Esophagus muscularis mucosa (tissue), 4 donors: ENCODE measurements around the gene MIEF2. TPM values are rescaled to one million over a fixed set of nuclear protein-coding genes. Genes with fewer than 3 reads are reported as not detected.
"Not testable (repeated sequence)": the region's sequence is repeated elsewhere in the genome, so short reads cannot be mapped to it uniquely, and the experiment has no call there.

Experiments used
- DNase-seq: peaks from one replicate; pipeline ENCODE4 v3.0.0-alpha.2; 2017; ENCODE audit errors: extremely low spot score
- H3K27ac ChIP-seq, 4 donors: fragments of 200-600 bp; sonication (generic); replicated peaks in 1 of 4; 1 replicate in 3 of 4; 2 replicates in 1 of 4; pipeline ENCODE4 v1.5.1; 2016 to 2019; ENCODE audit warnings: mild to moderate bottlenecking in 1 of 4
- H3K27me3 ChIP-seq, 4 donors: fragments of 200-600 bp; sonication (generic); one replicate each; pipeline versions ENCODE4 v1.5.1 to v1.6.0; 2016 to 2019
- H3K36me3 ChIP-seq, 4 donors: fragments of 200-600 bp; sonication (generic); one replicate each; pipeline ENCODE4 v1.5.1; 2016 to 2019
- H3K4me1 ChIP-seq, 4 donors: fragments of 200-600 bp; sonication (generic); one replicate each; pipeline ENCODE4 v1.5.1; 2016 to 2019
- H3K4me3 ChIP-seq, 4 donors: fragments of 200-600 bp; sonication (generic); 1 replicate in 2 of 4; 2 replicates in 2 of 4; pipeline ENCODE4 v1.5.1; 2016 to 2019; ENCODE audit warnings: mild to moderate bottlenecking in 4 of 4, moderate library complexity in 1 of 4
- H3K9me3 ChIP-seq, 4 donors: fragments of 200-600 bp; sonication (generic); 1 replicate in 3 of 4; 2 replicates in 1 of 4; pipeline ENCODE4 v1.5.1; 2016 to 2019
- EP300 ChIP-seq: sonication (generic); formaldehyde crosslinking; IDR thresholded peaks from one replicate; pipeline ENCODE4 v1.6.1; 2017; ENCODE audit warnings: antibody characterized with exemption
- POLR2A ChIP-seq: fragments of 450-650 bp; IDR thresholded peaks from one replicate; pipeline ENCODE4 v1.6.1; 2017; ENCODE audit warnings: antibody characterized with exemption, moderate library complexity, mild to moderate bottlenecking, low read depth
- POLR2AphosphoS5 ChIP-seq, 2 donors: sonication (generic); formaldehyde crosslinking; IDR thresholded peaks; one replicate each; pipeline ENCODE4 v1.6.1; 2017; ENCODE audit warnings: antibody characterized with exemption in 2 of 2
- WGBS: methylation state at CpG from one replicate; pipeline ENCODE4 v1.1.5; 2018; 5-methylcytosine and 5-hydroxymethylcytosine counted together
- intact Hi-C: fragments of 100-400 bp; cut with DNase I; formaldehyde crosslinking; loops from one replicate; pipeline ENCODE4 v1.15.1; 2023
- total RNA-seq, 4 donors: library from RNA; depleted of rRNA; stranded (reverse); fragments of >200 nt; gene quantifications; one replicate each; pipeline versions ENCODE4 v1.1.0 to v1.2.1, GENCODE V29; 2016
- TF ChIP-seq, protein P1 (sequence below), 3 experiments: fragments of 200-600 bp in 2 of 3; fragments of 450-650 bp in 1 of 3; sonication (generic) in 2 of 3; IDR thresholded peaks; one replicate each; pipeline ENCODE4 v1.5.1; 2017 to 2019; ENCODE audit warnings: antibody characterized with exemption in 3 of 3, mild to moderate bottlenecking in 2 of 3, moderate library complexity in 1 of 3

The MIEF2 gene
- total RNA-seq, 4 donors from 2014 or later: 10.8 to 27.2 (median 17.9) TPM

DNA sequence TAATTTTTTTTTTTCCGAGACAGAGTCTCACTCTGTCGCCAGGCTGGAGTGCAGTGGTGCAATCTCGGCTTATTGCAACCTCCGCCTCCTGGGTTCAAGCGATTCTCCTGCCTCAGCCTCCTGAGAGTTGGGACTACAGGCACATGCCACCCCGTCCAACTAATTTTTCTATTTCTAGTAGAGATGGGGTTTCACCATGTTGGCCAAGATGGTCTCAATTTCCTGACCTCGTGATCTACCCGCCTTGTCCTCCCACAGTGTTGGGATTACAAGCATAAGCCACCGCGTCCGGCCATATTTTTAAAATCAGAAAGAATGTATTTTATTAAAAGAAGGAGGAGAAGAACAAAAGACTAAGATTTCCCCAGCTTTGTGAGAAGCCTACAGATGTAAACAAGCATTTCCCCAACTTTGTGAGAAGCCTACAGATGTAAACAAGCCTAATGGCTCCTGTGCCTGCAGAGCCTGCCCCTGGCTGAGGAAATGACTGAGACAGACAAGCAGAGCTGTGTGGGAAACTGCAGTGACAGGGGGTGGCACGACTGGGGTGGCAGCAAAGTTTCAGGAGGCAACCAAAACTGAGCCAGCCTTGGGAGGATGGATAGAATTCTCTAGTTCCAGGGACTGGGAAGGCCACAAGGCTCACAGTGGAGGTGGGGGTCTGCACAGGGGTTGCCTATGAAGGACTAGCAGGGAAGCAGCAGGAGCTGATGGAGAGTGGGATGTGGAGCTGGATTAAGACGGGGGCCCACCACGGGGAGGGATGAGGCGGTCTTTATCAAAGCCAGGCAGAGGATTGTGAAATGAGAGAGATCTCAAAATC is 31.5 kb downstream of the MIEF2 start:
- no peak overlapping the region for H3K27ac ChIP-seq
- DNase-seq: no peak
- intact Hi-C loops: no loop called here
- WGBS: 91% methylated on average over 15 of the region's 15 CpGs
- no peak overlapping the region for H3K4me3 ChIP-seq
- H3K4me1 ChIP-seq: no peaks in the 10 kb centered on the region
- peaks cover 60 to 99% (median 87%) of the 10 kb centered on the region in 4 donors for H3K36me3 ChIP-seq
- no peaks in the 10 kb centered on the region for H3K27me3 ChIP-seq
- no peaks in the 10 kb centered on the region for H3K9me3 ChIP-seq
- TF ChIP-seq POLR2A (no peak), POLR2AphosphoS5 (IDR thresholded peaks at IDR 0.05) (no peak), EP300 (no peak)
- TF ChIP-seq, protein P1, sequence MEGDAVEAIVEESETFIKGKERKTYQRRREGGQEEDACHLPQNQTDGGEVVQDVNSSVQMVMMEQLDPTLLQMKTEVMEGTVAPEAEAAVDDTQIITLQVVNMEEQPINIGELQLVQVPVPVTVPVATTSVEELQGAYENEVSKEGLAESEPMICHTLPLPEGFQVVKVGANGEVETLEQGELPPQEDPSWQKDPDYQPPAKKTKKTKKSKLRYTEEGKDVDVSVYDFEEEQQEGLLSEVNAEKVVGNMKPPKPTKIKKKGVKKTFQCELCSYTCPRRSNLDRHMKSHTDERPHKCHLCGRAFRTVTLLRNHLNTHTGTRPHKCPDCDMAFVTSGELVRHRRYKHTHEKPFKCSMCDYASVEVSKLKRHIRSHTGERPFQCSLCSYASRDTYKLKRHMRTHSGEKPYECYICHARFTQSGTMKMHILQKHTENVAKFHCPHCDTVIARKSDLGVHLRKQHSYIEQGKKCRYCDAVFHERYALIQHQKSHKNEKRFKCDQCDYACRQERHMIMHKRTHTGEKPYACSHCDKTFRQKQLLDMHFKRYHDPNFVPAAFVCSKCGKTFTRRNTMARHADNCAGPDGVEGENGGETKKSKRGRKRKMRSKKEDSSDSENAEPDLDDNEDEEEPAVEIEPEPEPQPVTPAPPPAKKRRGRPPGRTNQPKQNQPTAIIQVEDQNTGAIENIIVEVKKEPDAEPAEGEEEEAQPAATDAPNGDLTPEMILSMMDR (IDR thresholded peaks at IDR 0.05): no peak

DNA sequence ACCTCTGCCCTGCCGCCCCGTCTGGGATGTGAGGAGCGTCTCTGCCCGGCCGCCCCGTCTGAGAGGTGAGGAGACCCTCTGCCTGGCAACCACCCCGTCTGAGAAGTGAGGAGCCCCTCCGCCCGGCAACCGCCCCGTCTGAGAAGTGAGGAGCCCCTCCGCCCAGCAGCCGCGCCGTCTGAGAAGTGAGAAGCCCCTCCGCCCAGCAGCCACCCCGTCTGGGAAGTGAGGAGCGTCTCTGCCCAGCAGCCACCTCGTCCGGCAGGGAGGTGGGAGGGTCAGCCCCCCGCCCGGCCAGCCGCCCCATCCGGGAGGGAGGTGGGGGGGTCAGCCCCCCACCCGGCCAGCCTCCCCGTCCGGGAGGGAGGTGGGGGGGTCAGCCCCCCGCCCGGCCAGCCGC is 37.6 kb downstream of the MIEF2 start:
- H3K27me3 ChIP-seq, H3K9me3 ChIP-seq, H3K4me1 ChIP-seq, DNase-seq, H3K4me3 ChIP-seq, intact Hi-C loops, H3K27ac ChIP-seq: not testable (repeated sequence)
- no CpG with 5 or more reads among the region's 30 CpGs for WGBS
- peaks cover 49 to 97% (median 81%) of the 10 kb centered on the region in 4 donors for H3K36me3 ChIP-seq

DNA sequence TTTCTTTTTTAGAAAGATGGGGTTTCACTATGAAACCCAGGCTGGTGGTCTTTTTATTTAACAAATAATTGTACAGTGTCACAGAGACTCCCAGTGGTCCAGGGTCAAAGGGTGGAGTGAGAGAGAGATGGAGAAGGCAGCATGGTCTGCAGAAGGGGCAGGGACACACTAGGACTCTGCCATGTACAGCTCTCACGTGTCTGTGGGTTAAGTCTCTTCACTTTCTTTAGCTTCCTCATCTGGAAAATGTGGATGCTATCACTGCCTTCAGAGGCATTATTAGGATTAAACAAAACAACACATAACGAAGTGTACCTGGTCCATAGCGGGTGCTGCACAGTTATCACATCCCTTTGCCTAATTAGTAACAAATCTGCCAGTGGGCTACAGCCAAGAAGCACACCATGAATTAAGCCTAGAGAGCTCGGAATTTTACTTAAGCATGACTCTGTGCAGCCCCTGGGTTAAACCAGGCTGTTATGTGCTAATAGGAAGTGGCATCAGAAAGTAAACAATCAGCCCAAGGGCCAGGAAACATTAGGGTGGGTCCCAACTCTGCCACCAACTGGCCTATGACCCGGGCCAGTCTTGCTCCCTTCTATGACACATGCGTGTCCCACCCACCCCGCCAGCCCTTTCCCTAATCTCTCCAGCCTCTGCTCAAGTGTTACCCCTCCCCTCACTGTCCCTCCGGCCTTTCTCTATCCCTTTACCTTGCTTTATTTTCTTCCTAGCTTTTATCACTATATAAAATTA is 40.4 kb downstream of the MIEF2 start:
- DNase-seq: no peak
- no peak for TF ChIP-seq EP300
- no peak for TF ChIP-seq POLR2A
- TF ChIP-seq, protein P1 (IDR thresholded peaks at IDR 0.05): no peak
- TF ChIP-seq POLR2AphosphoS5 (IDR thresholded peaks at IDR 0.05): no peak
- Histone ChIP-seq H3K4me1 (no peaks in the 10 kb centered on the region), H3K4me3 (no peak overlapping the region), H3K27me3 (no peaks in the 10 kb centered on the region), H3K36me3 (peaks cover 51 to 97% (median 87%) of the 10 kb centered on the region in 4 donors), H3K9me3 (no peaks in the 10 kb centered on the region), H3K27ac (no peak overlapping the region)
- WGBS: 74% methylated on average over 8 of the region's 8 CpGs
- intact Hi-C loops: no loop called here

DNA sequence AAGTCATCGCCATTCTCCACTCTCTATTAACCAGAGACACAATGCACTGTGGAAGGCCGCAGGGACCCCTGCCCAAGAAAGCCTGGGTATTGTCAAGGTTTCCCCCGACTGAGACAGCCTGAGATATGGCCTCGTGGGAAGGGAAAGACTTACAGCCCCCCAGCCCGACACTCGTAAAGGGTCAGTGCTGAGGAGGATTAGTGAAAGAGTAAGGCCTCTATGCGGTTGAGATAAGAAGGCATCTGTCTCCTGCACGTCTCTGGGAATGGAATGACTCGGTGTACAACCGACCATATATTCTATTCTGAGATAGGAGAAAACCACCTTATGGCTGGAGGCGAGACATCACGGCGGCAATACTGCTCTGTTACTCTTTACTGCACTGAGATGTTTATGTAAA is 42.7 kb downstream of the MIEF2 start:
- H3K4me1 ChIP-seq, DNase-seq, H3K9me3 ChIP-seq, intact Hi-C loops, H3K27ac ChIP-seq, H3K27me3 ChIP-seq, H3K4me3 ChIP-seq: not testable (repeated sequence)
- H3K36me3 ChIP-seq: peaks cover 71 to 100% (median 98%) of the 10 kb centered on the region in 4 donors
- 88% methylated on average over 13 of the region's 13 CpGs for WGBS

DNA sequence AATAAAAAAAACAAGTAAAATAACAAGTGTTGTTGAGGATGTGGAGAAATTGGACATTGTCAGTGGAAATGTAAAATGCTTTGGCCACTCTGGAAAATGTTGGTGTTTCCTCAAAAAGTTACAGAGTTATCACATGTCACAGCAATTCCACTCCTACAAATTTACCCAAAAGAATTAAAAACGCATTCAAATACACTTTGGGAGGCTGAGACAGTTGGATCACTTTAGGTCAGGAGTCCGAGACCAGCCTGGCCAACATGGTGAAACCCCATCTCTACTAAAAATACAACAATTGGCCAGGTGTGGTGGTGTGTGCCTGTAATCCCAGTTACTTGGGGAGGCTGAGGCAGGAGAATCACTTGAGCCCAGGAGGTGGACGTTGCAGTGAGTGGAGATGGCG is 48.7 kb downstream of the MIEF2 start:
- peaks cover 15 to 27% (median 23%) of the 10 kb centered on the region in 4 donors for H3K4me1 ChIP-seq
- DNase-seq: no peak
- intact Hi-C loops: no loop called here
- H3K27ac ChIP-seq: no peak overlapping the region
- H3K36me3 ChIP-seq: peaks cover 35 to 64% (median 51%) of the 10 kb centered on the region in 4 donors
- H3K9me3 ChIP-seq: no peaks in the 10 kb centered on the region
- no peak overlapping the region for H3K4me3 ChIP-seq
- WGBS: 92% methylated on average over 4 of the region's 4 CpGs
- H3K27me3 ChIP-seq: no peaks in the 10 kb centered on the region
- TF ChIP-seq, protein P1 (IDR thresholded peaks at IDR 0.05): no peak
- no peak for TF ChIP-seq EP300
- no peak for TF ChIP-seq POLR2A
- no peak for TF ChIP-seq POLR2AphosphoS5 (IDR thresholded peaks at IDR 0.05)
